Neural progenitor cell (in vitro differentiated cells): ENCODE data around the gene POLR2H. TPM values are rescaled to one million over a fixed set of nuclear protein-coding genes. Genes with fewer than 3 reads are reported as not detected.
A peak's percentile ranks its signal among the peaks of the same experiment; 100 is the strongest.

ENCODE experiments used
- DNase-seq: peaks from one replicate; pipeline ENCODE4 v3.0.0-alpha.2; 2016; ENCODE audit warnings: low spot score
- H2AFZ ChIP-seq: fragments of 200-600 bp; sonication (generic); replicated peaks from 2 replicates; pipeline ENCODE4 v1.6.1; 2016; ENCODE audit warnings: antibody characterized with exemption
- H3F3A ChIP-seq: fragments of 200-600 bp; sonication (generic); 2 replicates; pipeline ENCODE4 v1.6.1; 2016; ENCODE audit warnings: antibody characterized with exemption, low read depth
- H3K27ac ChIP-seq: fragments of 200-600 bp; sonication (generic); 2 replicates; pipeline ENCODE4 v1.5.1; 2016; ENCODE audit warnings: mild to moderate bottlenecking
- H3K27me3 ChIP-seq: fragments of 200-600 bp; sonication (generic); 2 replicates; pipeline ENCODE4 v1.6.1; 2016; ENCODE audit warnings: mild to moderate bottlenecking, moderate library complexity
- H3K36me3 ChIP-seq: fragments of 200-600 bp; sonication (generic); 2 replicates; pipeline ENCODE4 v1.5.1; 2016
- H3K4me1 ChIP-seq: fragments of 200-600 bp; sonication (generic); 2 replicates; pipeline ENCODE4 v1.6.1; 2016; ENCODE audit warnings: mixed run types
- H3K4me2 ChIP-seq: fragments of 200-600 bp; sonication (generic); 2 replicates; pipeline ENCODE4 v1.6.1; 2016
- H3K4me3 ChIP-seq: fragments of 200-600 bp; sonication (generic); 2 replicates; pipeline ENCODE4 v1.5.1; 2016
- H3K79me2 ChIP-seq: fragments of 200-600 bp; sonication (generic); 2 replicates; pipeline ENCODE4 v1.6.1; 2016; ENCODE audit warnings: low read depth
- H3K9ac ChIP-seq: fragments of 200-600 bp; sonication (generic); 2 replicates; pipeline ENCODE4 v1.6.1; 2016
- H3K9me3 ChIP-seq: fragments of 200-600 bp; sonication (generic); 2 replicates; pipeline ENCODE4 v1.5.1; 2016; ENCODE audit warnings: low read depth
- H4K20me1 ChIP-seq: fragments of 200-600 bp; sonication (generic); 2 replicates; pipeline ENCODE4 v1.6.1; 2016; ENCODE audit warnings: low read depth
- H3K27ac Mint-ChIP-seq: 3 replicates; pipeline ENCODE4 v1.8.0; 2021; ENCODE audit warnings: mixed read lengths
- H3K27me3 Mint-ChIP-seq: 2 replicates; pipeline ENCODE4 v1.8.0; 2022; ENCODE audit warnings: low read depth, mild to moderate bottlenecking, inconsistent platforms, moderate library complexity, mixed read lengths; ENCODE audit not compliant: insufficient read depth
- H3K36me3 Mint-ChIP-seq: 3 replicates; pipeline ENCODE4 v1.8.0; 2021; ENCODE audit warnings: mixed read lengths
- H3K4me1 Mint-ChIP-seq: 3 replicates; pipeline ENCODE4 v1.8.0; 2021; ENCODE audit warnings: mixed read lengths
- H3K4me3 Mint-ChIP-seq: 3 replicates; pipeline ENCODE4 v1.8.0; 2021; ENCODE audit warnings: mild to moderate bottlenecking, moderate library complexity, mixed read lengths
- H3K9me3 Mint-ChIP-seq: 3 replicates; pipeline ENCODE4 v1.8.0; 2020; ENCODE audit warnings: mixed read lengths
- EZH2 ChIP-seq: fragments of 200-600 bp; sonication (generic); IDR thresholded peaks from 2 replicates; pipeline ENCODE4 v1.6.1; 2017; ENCODE audit warnings: antibody characterized with exemption, mild to moderate bottlenecking, moderate library complexity
- EZH2phosphoT487 ChIP-seq: fragments of 200-600 bp; sonication (generic); IDR thresholded peaks from 2 replicates; pipeline ENCODE4 v1.6.1; 2017; ENCODE audit warnings: antibody characterized with exemption
- total RNA-seq: library from RNA; depleted of rRNA; stranded (reverse); fragments of >200 nt; gene quantifications from 2 replicates; pipeline ENCODE4 v1.2.3, GENCODE V29; 2015; ENCODE audit warnings: low replicate concordance
- TF ChIP-seq, protein P1 (sequence below): fragments of 200-600 bp; sonication (generic); IDR thresholded peaks from 2 replicates; pipeline ENCODE4 v1.5.1; 2017; ENCODE audit warnings: antibody characterized with exemption, mild to moderate bottlenecking

The POLR2H gene
- total RNA-seq, 1 donor from 2014 or later: 173 TPM

DNA sequence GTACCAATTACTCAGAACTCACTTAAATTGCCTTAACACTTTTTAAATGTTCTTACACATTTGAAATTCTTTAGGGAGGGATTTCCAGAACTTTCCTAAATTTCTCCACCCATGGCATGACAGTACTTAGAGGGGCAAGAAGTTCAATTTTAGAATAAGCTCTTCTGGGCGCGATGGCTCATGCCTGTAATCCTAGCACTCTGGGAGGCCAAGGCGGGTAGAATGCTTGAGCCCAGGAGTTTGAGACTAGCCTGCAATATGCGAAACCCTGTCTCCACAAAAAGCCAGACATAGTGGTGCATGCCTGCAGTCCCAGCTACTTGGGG lies 13.5 kb upstream of the POLR2H start:
- H3K4me3 Mint-ChIP-seq: no peak overlapping the region
- no peak overlapping the region for H3K9ac ChIP-seq
- peaks cover 11% of the 10 kb centered on the region for H3K27me3 Mint-ChIP-seq
- H3K27me3 ChIP-seq: no peaks in the 10 kb centered on the region
- no peak for DNase-seq
- no peak overlapping the region for H2AFZ ChIP-seq
- peaks cover 38% of the 10 kb centered on the region for H4K20me1 ChIP-seq
- no peak overlapping the region for H3K4me2 ChIP-seq
- no peaks in the 10 kb centered on the region for H3K9me3 Mint-ChIP-seq
- no peaks in the 10 kb centered on the region for H3K79me2 ChIP-seq
- peaks cover 51% of the 10 kb centered on the region for H3K4me1 Mint-ChIP-seq
- H3K27ac ChIP-seq: peak overlapping the region; percentile 38
- peaks cover 38% of the 10 kb centered on the region for H3F3A ChIP-seq
- no peaks in the 10 kb centered on the region for H3K36me3 ChIP-seq
- H3K9me3 ChIP-seq: no peaks in the 10 kb centered on the region
- peaks cover 17% of the 10 kb centered on the region for H3K36me3 Mint-ChIP-seq
- peaks cover 16% of the 10 kb centered on the region for H3K4me1 ChIP-seq
- TF ChIP-seq EZH2: no peak
- TF ChIP-seq, protein P1, sequence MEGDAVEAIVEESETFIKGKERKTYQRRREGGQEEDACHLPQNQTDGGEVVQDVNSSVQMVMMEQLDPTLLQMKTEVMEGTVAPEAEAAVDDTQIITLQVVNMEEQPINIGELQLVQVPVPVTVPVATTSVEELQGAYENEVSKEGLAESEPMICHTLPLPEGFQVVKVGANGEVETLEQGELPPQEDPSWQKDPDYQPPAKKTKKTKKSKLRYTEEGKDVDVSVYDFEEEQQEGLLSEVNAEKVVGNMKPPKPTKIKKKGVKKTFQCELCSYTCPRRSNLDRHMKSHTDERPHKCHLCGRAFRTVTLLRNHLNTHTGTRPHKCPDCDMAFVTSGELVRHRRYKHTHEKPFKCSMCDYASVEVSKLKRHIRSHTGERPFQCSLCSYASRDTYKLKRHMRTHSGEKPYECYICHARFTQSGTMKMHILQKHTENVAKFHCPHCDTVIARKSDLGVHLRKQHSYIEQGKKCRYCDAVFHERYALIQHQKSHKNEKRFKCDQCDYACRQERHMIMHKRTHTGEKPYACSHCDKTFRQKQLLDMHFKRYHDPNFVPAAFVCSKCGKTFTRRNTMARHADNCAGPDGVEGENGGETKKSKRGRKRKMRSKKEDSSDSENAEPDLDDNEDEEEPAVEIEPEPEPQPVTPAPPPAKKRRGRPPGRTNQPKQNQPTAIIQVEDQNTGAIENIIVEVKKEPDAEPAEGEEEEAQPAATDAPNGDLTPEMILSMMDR: no peak
- no peak for TF ChIP-seq EZH2phosphoT487
- H3K27ac Mint-ChIP-seq: no peak overlapping the region
- no peak overlapping the region for H3K4me3 ChIP-seq

DNA sequence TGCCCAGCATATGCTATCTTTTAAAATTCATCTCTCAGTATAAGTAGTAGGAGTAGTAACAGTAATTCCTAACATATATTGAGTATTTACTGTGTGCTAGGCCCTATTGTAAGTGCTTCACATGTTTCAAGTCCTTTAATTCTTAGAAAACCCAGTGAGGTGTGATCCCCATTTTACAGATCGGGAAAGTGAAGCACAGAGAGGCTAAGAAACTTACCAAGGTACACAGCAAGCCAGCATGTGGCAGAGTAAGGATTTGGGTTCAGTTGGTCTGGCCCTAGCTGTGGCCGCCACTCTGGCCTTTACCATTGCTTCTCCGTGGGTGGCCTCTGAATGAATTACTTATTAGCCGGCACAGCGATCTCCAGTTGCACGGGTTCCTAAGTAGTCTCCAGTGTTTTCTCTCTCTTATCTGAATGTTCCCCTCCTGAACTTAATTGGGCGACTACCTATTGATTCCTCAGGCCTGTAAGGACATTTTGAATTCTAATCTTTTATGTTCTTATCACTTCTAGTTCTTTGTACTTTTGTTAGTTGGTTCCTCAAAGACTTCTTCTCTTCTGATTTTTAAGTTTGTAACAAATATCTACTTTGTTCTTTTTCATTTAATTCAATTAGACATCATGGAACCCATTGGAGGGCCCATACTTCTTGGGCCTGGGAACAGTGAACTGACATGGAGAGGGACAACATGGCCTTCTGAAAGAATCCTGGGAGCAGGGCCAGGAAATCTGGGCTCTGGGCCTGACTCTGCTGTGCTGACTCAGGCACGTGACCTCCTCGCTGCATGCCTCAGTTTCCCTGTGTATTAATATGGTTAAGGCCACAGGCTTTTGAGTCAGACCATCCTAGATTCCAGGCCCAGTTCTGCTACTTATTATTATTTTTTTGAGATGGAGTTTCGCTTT lies 11.7 kb upstream of the POLR2H start:
- no peak overlapping the region for H3K27ac Mint-ChIP-seq
- Histone ChIP-seq H3K9ac (no peak overlapping the region), H3K4me3 (no peak overlapping the region), H3K4me2 (no peak overlapping the region), H3K4me1 (peaks cover 15% of the 10 kb centered on the region), H3K9me3 (no peaks in the 10 kb centered on the region), H3K79me2 (no peaks in the 10 kb centered on the region), H3F3A (peaks cover 35% of the 10 kb centered on the region), H3K27ac (no peak overlapping the region), H2AFZ (no peak overlapping the region), H4K20me1 (peaks cover 37% of the 10 kb centered on the region), H3K36me3 (no peaks in the 10 kb centered on the region), H3K27me3 (no peaks in the 10 kb centered on the region)
- no peak for DNase-seq
- peaks cover 11% of the 10 kb centered on the region for H3K27me3 Mint-ChIP-seq
- TF ChIP-seq EZH2 (no peak), EZH2phosphoT487 (no peak)
- TF ChIP-seq, protein P1: no peak
- H3K4me3 Mint-ChIP-seq: no peak overlapping the region
- peaks cover 48% of the 10 kb centered on the region for H3K4me1 Mint-ChIP-seq
- H3K36me3 Mint-ChIP-seq: peaks cover 13% of the 10 kb centered on the region
- H3K9me3 Mint-ChIP-seq: no peaks in the 10 kb centered on the region

DNA sequence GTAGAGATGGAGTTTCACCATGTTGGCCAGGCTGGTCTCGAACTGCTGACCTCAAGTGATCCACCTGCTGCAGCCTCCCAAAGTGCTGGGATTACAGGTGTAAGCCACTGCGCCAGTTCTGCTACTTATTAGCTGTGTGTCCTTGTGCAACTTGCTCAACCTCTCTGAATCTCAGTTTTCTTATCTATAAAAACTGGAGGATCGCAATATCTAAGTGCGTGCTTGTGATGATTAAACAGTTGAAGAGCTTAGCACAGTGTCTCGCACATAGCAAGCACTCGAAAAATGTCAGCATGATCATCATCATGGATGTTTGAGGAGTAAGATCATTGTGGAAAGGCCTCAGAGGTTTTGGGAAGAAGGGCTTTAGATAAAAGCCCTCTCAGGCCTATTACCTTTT lies 10.9 kb upstream of the POLR2H start:
- Histone ChIP-seq H3K9ac (no peak overlapping the region), H3K79me2 (no peaks in the 10 kb centered on the region), H3K4me2 (no peak overlapping the region), H3F3A (peaks cover 27% of the 10 kb centered on the region), H3K4me3 (no peak overlapping the region), H3K27ac (no peak overlapping the region), H2AFZ (no peak overlapping the region), H3K4me1 (peaks cover 7% of the 10 kb centered on the region), H3K27me3 (no peaks in the 10 kb centered on the region), H4K20me1 (peaks cover 29% of the 10 kb centered on the region), H3K36me3 (no peaks in the 10 kb centered on the region), H3K9me3 (no peaks in the 10 kb centered on the region)
- Mint-ChIP-seq H3K36me3 (peaks cover 19% of the 10 kb centered on the region), H3K27ac (no peak overlapping the region), H3K27me3 (peaks cover 9% of the 10 kb centered on the region), H3K4me3 (no peak overlapping the region), H3K9me3 (no peaks in the 10 kb centered on the region), H3K4me1 (peaks cover 44% of the 10 kb centered on the region)
- TF ChIP-seq EZH2phosphoT487: no peak
- TF ChIP-seq EZH2: no peak
- TF ChIP-seq, protein P1: no peak
- DNase-seq: no peak
